ENCODE data around the gene LAMA2.

Gene LAMA2

GRCh38 chr6:129317931-129318820 is 435.2 kb downstream of the LAMA2 start:
- Histone ChIP-seq H3K9me3 (ENCODE audit: low read depth, low read length) (no peaks in the 10 kb centered on the region), H3K9ac (ENCODE audit: insufficient read length) (peak overlapping the region; percentile 61), H3K36me3 (ENCODE audit: insufficient read depth, low read length) (no peaks in the 10 kb centered on the region), H3K4me3 (peak overlapping the region; percentile 72), H3K27ac (peak overlapping the region; percentile 91)
- 0 out of 2 replicates have a peak, but pooled peaks have one; percentile 13 for TF ChIP-seq POLR2AphosphoS5 (IDR thresholded peaks at IDR 0.05; ENCODE audit: borderline replicate concordance, low read depth, low read length)
- TF ChIP-seq EZH2 (IDR thresholded peaks at IDR 0.05): no peak
- peak; percentile 79 for TF ChIP-seq FOXP2 (optimal IDR thresholded peaks at IDR 0.05; ENCODE audit: control extremely low read depth, extremely low read length, insufficient read depth)
- DNase-seq (ENCODE audit: low read depth, low spot score): peak; percentile 83

- H3K9me3 ChIP-seq (ENCODE audit: low read depth, low read length): no peaks in the 10 kb centered on the region
- TF ChIP-seq FOXP2 (optimal IDR thresholded peaks at IDR 0.05; ENCODE audit: control extremely low read depth, extremely low read length, insufficient read depth) (no peak), EZH2 (IDR thresholded peaks at IDR 0.05) (no peak), POLR2AphosphoS5 (IDR thresholded peaks at IDR 0.05; ENCODE audit: borderline replicate concordance, low read depth, low read length) (no peak)
- no peak overlapping the region for H3K27ac ChIP-seq
- H3K4me3 ChIP-seq: no peak overlapping the region
- H3K9ac ChIP-seq (ENCODE audit: insufficient read length): no peak overlapping the region
- no peaks in the 10 kb centered on the region for H3K36me3 ChIP-seq (ENCODE audit: insufficient read depth, low read length)
- DNase-seq (ENCODE audit: low read depth, low spot score): no peak
These were observed 438.0 kb downstream of the LAMA2 start for GRCh38 chr6:129320892-129321291.

GRCh38 chr6:129321303-129321702 is 438.4 kb downstream of the LAMA2 start:
- no peak overlapping the region for H3K4me3 ChIP-seq
- no peak for DNase-seq (ENCODE audit: low read depth, low spot score)
- H3K9ac ChIP-seq (ENCODE audit: insufficient read length): no peak overlapping the region
- no peaks in the 10 kb centered on the region for H3K9me3 ChIP-seq (ENCODE audit: low read depth, low read length)
- TF ChIP-seq FOXP2 (optimal IDR thresholded peaks at IDR 0.05; ENCODE audit: control extremely low read depth, extremely low read length, insufficient read depth) (no peak), POLR2AphosphoS5 (IDR thresholded peaks at IDR 0.05; ENCODE audit: borderline replicate concordance, low read depth, low read length) (no peak), EZH2 (IDR thresholded peaks at IDR 0.05) (no peak)
- no peaks in the 10 kb centered on the region for H3K36me3 ChIP-seq (ENCODE audit: insufficient read depth, low read length)
- H3K27ac ChIP-seq: no peak overlapping the region

GRCh38 chr6:129324345-129324744 is 441.4 kb downstream of the LAMA2 start:
- no peak for DNase-seq (ENCODE audit: low read depth, low spot score)
- no peaks in the 10 kb centered on the region for H3K36me3 ChIP-seq (ENCODE audit: insufficient read depth, low read length)
- H3K27ac ChIP-seq: no peak overlapping the region
- no peaks in the 10 kb centered on the region for H3K9me3 ChIP-seq (ENCODE audit: low read depth, low read length)
- H3K4me3 ChIP-seq: no peak overlapping the region
- TF ChIP-seq FOXP2 (optimal IDR thresholded peaks at IDR 0.05; ENCODE audit: control extremely low read depth, extremely low read length, insufficient read depth): no peak
- TF ChIP-seq EZH2 (IDR thresholded peaks at IDR 0.05): no peak
- no peak for TF ChIP-seq POLR2AphosphoS5 (IDR thresholded peaks at IDR 0.05; ENCODE audit: borderline replicate concordance, low read depth, low read length)
- H3K9ac ChIP-seq (ENCODE audit: insufficient read length): no peak overlapping the region

GRCh38 chr6:129329678-129330077 is 446.7 kb downstream of the LAMA2 start:
- H3K9ac ChIP-seq (ENCODE audit: insufficient read length): no peak overlapping the region
- no peak for DNase-seq (ENCODE audit: low read depth, low spot score)
- no peaks in the 10 kb centered on the region for H3K9me3 ChIP-seq (ENCODE audit: low read depth, low read length)
- TF ChIP-seq FOXP2 (optimal IDR thresholded peaks at IDR 0.05; ENCODE audit: control extremely low read depth, extremely low read length, insufficient read depth): no peak
- no peak overlapping the region for H3K4me3 ChIP-seq
- H3K27ac ChIP-seq: no peak overlapping the region
- H3K36me3 ChIP-seq (ENCODE audit: insufficient read depth, low read length): no peaks in the 10 kb centered on the region

GRCh38 chr6:129331450-129332138 is 448.7 kb downstream of the LAMA2 start:
- TF ChIP-seq EZH2 (IDR thresholded peaks at IDR 0.05) (no peak), POLR2AphosphoS5 (IDR thresholded peaks at IDR 0.05; ENCODE audit: borderline replicate concordance, low read depth, low read length) (no peak), FOXP2 (optimal IDR thresholded peaks at IDR 0.05; ENCODE audit: control extremely low read depth, extremely low read length, insufficient read depth) (no peak)
- Histone ChIP-seq H3K4me3 (no peak overlapping the region), H3K9me3 (ENCODE audit: low read depth, low read length) (no peaks in the 10 kb centered on the region), H3K27ac (no peak overlapping the region), H3K36me3 (ENCODE audit: insufficient read depth, low read length) (no peaks in the 10 kb centered on the region), H3K9ac (ENCODE audit: insufficient read length) (no peak overlapping the region)
- DNase-seq (ENCODE audit: low read depth, low spot score): no peak

GRCh38 chr6:129335792-129336191 is 452.9 kb downstream of the LAMA2 start:
- Histone ChIP-seq H3K4me3 (no peak overlapping the region), H3K9ac (ENCODE audit: insufficient read length) (no peak overlapping the region), H3K36me3 (ENCODE audit: insufficient read depth, low read length) (no peaks in the 10 kb centered on the region), H3K27ac (no peak overlapping the region), H3K9me3 (ENCODE audit: low read depth, low read length) (no peaks in the 10 kb centered on the region)
- DNase-seq (ENCODE audit: low read depth, low spot score): no peak
- TF ChIP-seq EZH2 (IDR thresholded peaks at IDR 0.05) (no peak), FOXP2 (optimal IDR thresholded peaks at IDR 0.05; ENCODE audit: control extremely low read depth, extremely low read length, insufficient read depth) (no peak), POLR2AphosphoS5 (IDR thresholded peaks at IDR 0.05; ENCODE audit: borderline replicate concordance, low read depth, low read length) (no peak)

GRCh38 chr6:129338683-129339082 is 455.7 kb downstream of the LAMA2 start:
- no peak overlapping the region for H3K9ac ChIP-seq (ENCODE audit: insufficient read length)
- H3K9me3 ChIP-seq (ENCODE audit: low read depth, low read length): no peaks in the 10 kb centered on the region
- TF ChIP-seq EZH2 (IDR thresholded peaks at IDR 0.05) (no peak), FOXP2 (optimal IDR thresholded peaks at IDR 0.05; ENCODE audit: control extremely low read depth, extremely low read length, insufficient read depth) (no peak), POLR2AphosphoS5 (IDR thresholded peaks at IDR 0.05; ENCODE audit: borderline replicate concordance, low read depth, low read length) (no peak)
- H3K27ac ChIP-seq: no peak overlapping the region
- DNase-seq (ENCODE audit: low read depth, low spot score): no peak
- H3K36me3 ChIP-seq (ENCODE audit: insufficient read depth, low read length): no peaks in the 10 kb centered on the region
- H3K4me3 ChIP-seq: no peak overlapping the region

Measured in SK-N-MC (cell line).